Astrocyte (in vitro differentiated cells and primary cell): Measurements from ENCODE around the gene KLHL22.

Experiments used
- EZH2 ChIP-seq: IDR thresholded peaks from 2 replicates; pipeline ENCODE4 v1.6.1; 2012; ENCODE audit warnings: mild to moderate bottlenecking, low read length, inconsistent platforms; ENCODE audit not compliant: insufficient read depth
- TF ChIP-seq, protein P1 (sequence below): IDR thresholded peaks from 2 replicates; pipeline ENCODE4 v1.5.1; 2011; ENCODE audit warnings: low read depth, mild to moderate bottlenecking, inconsistent platforms, low read length, moderate library complexity; ENCODE audit not compliant: insufficient read depth

DNA sequence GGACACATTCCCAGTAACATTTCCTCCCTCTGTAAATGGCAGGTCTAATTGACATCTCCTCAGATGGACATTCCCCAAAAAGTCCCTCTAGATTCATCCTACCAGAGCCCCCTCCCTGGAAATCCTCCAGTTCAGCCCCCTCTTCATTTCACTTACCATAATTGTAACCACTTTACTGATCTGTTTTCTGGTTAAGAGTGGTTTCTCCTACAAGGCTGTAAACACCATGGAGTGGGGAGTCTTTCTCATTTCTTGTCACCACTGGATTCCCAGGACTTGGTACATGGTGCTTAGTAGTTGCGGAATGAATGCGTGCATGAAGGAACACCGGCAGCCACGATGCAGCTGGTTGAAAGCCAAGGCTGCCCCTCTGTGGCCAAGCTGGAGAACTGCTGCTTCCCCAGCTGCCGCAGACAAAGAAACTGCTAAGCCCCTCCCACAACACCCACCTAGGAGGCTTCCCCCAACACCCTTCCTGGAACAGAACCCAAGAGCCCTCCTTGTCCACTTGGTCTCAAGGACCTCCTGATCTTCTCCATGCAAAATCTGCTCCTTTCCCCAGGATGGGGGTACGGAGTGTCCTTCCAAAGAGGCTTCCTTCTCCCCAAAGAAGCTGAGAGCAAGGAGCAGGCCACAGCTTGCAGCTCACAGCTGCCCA is 39.4 kb downstream of the KLHL22 start:
- TF ChIP-seq, protein P1, sequence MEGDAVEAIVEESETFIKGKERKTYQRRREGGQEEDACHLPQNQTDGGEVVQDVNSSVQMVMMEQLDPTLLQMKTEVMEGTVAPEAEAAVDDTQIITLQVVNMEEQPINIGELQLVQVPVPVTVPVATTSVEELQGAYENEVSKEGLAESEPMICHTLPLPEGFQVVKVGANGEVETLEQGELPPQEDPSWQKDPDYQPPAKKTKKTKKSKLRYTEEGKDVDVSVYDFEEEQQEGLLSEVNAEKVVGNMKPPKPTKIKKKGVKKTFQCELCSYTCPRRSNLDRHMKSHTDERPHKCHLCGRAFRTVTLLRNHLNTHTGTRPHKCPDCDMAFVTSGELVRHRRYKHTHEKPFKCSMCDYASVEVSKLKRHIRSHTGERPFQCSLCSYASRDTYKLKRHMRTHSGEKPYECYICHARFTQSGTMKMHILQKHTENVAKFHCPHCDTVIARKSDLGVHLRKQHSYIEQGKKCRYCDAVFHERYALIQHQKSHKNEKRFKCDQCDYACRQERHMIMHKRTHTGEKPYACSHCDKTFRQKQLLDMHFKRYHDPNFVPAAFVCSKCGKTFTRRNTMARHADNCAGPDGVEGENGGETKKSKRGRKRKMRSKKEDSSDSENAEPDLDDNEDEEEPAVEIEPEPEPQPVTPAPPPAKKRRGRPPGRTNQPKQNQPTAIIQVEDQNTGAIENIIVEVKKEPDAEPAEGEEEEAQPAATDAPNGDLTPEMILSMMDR: peak; percentile 92
- no peak for TF ChIP-seq EZH2
